ENCODE measurements around the gene DNM3.

The DNM3 gene

DNA sequence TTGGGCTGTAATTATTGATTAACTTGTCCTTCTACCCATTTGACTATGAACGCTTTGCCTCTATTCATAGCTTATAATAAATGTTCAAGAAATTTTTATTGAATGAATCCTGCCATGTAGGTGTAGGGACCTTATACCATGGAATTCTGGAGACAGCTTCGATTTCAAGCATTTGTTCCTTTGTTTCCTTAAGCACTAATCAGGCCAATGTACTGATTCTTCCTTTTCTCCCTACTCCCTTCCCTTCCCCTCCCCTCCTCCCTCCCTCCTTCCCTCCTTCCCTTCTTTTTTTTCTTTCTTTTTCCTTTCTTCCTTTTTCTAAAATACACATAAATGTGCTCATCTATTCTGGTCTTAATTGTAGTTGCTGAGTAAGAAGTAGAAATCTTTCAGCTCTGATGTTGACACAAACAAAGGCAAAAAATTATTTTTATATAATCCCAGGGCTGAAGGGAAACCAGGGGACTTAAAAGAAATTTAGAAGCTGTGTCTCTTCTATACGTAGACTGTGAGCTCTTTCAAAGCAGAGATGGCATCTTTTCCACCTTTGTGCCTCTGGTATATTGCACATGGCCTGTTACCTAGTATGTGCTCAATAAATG is 24.9 kb upstream of the DNM3 start:
- TF ChIP-seq, protein P1, sequence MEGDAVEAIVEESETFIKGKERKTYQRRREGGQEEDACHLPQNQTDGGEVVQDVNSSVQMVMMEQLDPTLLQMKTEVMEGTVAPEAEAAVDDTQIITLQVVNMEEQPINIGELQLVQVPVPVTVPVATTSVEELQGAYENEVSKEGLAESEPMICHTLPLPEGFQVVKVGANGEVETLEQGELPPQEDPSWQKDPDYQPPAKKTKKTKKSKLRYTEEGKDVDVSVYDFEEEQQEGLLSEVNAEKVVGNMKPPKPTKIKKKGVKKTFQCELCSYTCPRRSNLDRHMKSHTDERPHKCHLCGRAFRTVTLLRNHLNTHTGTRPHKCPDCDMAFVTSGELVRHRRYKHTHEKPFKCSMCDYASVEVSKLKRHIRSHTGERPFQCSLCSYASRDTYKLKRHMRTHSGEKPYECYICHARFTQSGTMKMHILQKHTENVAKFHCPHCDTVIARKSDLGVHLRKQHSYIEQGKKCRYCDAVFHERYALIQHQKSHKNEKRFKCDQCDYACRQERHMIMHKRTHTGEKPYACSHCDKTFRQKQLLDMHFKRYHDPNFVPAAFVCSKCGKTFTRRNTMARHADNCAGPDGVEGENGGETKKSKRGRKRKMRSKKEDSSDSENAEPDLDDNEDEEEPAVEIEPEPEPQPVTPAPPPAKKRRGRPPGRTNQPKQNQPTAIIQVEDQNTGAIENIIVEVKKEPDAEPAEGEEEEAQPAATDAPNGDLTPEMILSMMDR (conservative IDR thresholded peaks at IDR 0.05; ENCODE audit: low read depth, low read length) = no peak
- no peak for DNase-seq (ENCODE audit: low read depth)
- no peak overlapping the region for H3K4me3 ChIP-seq (ENCODE audit: low read depth, low read length)

DNA sequence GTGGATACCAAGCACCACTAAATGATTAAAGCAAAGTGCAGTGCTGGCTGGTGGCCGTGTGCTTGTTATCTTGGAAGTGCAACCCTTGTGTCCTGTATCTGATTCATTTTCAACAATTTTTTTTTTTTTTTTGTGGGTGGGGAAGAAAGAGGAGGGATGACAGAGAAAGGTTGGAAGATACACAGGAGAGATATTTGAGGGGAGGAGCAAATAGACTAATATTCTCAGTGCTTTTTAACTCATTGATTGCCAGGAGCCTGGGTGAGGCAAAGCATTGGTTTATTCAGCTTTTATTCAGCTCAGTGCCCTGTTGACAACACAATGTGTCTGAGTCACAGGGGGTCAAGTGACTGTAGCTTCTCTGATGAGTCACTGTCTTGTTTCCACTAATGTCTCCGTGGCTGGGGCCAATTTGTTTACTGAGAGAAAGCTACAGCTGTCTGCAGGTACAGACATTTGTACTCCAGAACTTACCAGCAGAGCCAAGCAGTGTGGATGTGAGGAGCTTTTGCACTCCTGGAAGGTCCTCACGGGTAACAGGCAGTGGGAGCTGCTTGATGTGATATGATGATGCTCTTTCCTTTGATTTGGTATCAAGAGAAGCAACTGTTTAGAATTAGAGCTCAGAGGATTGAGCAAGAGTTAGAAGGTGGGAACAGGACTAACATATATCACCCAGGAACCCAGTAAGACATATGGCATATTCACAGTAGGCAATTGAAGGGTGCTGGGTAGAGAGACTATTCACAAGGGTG is 23.6 kb upstream of the DNM3 start:
- TF ChIP-seq, protein P1 (conservative IDR thresholded peaks at IDR 0.05; ENCODE audit: low read depth, low read length) = no peak
- no peak overlapping the region for H3K4me3 ChIP-seq (ENCODE audit: low read depth, low read length)
- DNase-seq (ENCODE audit: low read depth) = peak; percentile 71

DNA sequence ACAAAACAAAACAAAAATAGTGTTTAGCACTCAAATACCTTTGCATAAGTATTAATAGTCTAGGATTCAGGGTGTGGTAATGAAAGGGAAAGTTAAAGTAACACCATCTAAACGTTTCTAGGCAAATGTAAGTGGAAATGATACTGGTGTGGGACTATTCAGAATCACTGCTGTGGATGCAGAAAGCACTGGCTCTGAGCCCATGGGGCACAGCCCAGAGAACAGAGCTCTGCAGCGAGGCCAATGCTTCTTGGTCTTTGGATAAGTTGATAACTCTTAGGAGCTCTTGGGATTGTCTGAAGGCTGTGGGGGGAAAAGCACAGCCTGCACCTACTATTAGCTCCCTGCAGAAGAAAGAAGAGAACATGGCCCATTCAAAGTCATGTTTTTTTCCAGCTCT is 21.4 kb upstream of the DNM3 start:
- TF ChIP-seq, protein P1 (conservative IDR thresholded peaks at IDR 0.05; ENCODE audit: low read depth, low read length) = no peak
- DNase-seq (ENCODE audit: low read depth) = no peak
- no peak overlapping the region for H3K4me3 ChIP-seq (ENCODE audit: low read depth, low read length)

GRCh38 chr1:171826973-171827372 is 14.3 kb upstream of the DNM3 start:
- TF ChIP-seq, protein P1 (conservative IDR thresholded peaks at IDR 0.05; ENCODE audit: low read depth, low read length) = no peak
- H3K4me3 ChIP-seq (ENCODE audit: low read depth, low read length) = no peak overlapping the region
- DNase-seq (ENCODE audit: low read depth) = no peak

DNA sequence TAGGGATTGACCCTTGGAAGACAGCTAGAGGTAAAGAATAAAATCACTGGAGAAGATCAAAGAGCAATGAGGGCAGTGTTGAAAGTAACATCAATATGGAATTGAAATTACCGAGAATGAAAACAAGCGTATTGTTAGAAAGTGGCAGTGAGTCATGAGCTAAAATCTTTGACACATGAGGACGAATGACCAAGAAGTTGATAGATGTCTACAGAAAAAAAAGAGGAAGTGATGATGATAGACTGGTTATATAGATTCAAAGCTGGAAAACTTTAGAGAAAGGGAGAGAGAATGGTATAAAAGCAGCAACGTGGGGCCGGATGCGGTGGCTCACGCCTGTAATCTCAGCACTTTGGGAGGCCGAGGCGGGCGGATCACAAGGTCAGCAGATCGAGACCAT is 12.5 kb upstream of the DNM3 start:
- H3K4me3 ChIP-seq (ENCODE audit: low read depth, low read length) = no peak overlapping the region
- DNase-seq (ENCODE audit: low read depth) = no peak
- TF ChIP-seq, protein P1 (conservative IDR thresholded peaks at IDR 0.05; ENCODE audit: low read depth, low read length) = no peak

GRCh38 chr1:171833091-171833825 is 8.0 kb upstream of the DNM3 start:
- TF ChIP-seq, protein P1 (conservative IDR thresholded peaks at IDR 0.05; ENCODE audit: low read depth, low read length) = no peak
- DNase-seq (ENCODE audit: low read depth) = no peak
- H3K4me3 ChIP-seq (ENCODE audit: low read depth, low read length) = no peak overlapping the region

Measured in choroid plexus epithelial cell (primary cell).